HUES64 (cell line): ENCODE measurements around the gene ZGPAT.

ENCODE experiments used
- H3K27ac ChIP-seq: 2 replicates; pipeline ENCODE4 v1.7.0; 2013; ENCODE audit warnings: low read depth, low read length, inconsistent platforms
- H3K27me3 ChIP-seq: 2 replicates; pipeline ENCODE4 v1.6.1; 2013; ENCODE audit warnings: mild to moderate bottlenecking, low read length; ENCODE audit not compliant: insufficient read depth
- H3K36me3 ChIP-seq: 2 replicates; pipeline ENCODE4 v1.6.1; 2013; ENCODE audit warnings: mild to moderate bottlenecking, low read length; ENCODE audit not compliant: insufficient read depth
- H3K4me1 ChIP-seq: 2 replicates; pipeline ENCODE4 v1.6.1; 2013; ENCODE audit warnings: mild to moderate bottlenecking, low read length, moderate library complexity; ENCODE audit not compliant: insufficient read depth
- H3K4me3 ChIP-seq: 2 replicates; pipeline ENCODE4 v1.5.1; 2013; ENCODE audit warnings: mild to moderate bottlenecking, low read length, moderate library complexity
- H3K9ac ChIP-seq: 2 replicates; pipeline ENCODE4 v1.6.1; 2013; ENCODE audit warnings: mild to moderate bottlenecking, low read depth, low read length
- H3K9me3 ChIP-seq: 2 replicates; pipeline ENCODE4 v1.6.1; 2013; ENCODE audit warnings: low read depth, low read length; ENCODE audit not compliant: insufficient read depth
- WGBS: fragments of 150-250, 120-280 bp; methylation state at CpG from one replicate; pipeline ENCODE4 v1.1.7; 2013; ENCODE audit warnings: missing lambda C conversion rate; 5-methylcytosine and 5-hydroxymethylcytosine counted together

ZGPAT gene

DNA sequence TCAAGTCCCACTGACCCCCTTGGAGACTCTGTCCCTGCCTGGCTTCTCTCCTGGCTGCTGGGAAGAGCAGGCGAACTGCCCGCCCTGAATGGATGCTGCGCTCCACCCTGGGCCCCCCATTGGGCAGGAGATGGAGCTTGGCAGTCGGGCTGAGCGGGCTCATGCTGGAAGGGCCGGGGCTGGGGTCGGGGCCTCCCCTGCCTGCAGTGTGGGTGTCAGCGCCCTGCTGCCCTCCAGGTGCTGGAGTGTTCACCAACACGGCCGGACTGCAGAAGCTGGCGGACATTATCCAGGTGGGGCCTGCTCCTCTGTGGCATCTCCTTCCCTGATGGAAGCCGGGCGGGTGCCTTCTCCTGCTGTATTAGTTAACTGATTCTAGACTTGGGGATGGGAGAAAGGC lies 27.4 kb upstream of the ZGPAT start:
- peaks cover 23% of the 10 kb centered on the region for H3K36me3 ChIP-seq
- H3K9ac ChIP-seq, result no peak overlapping the region

DNA sequence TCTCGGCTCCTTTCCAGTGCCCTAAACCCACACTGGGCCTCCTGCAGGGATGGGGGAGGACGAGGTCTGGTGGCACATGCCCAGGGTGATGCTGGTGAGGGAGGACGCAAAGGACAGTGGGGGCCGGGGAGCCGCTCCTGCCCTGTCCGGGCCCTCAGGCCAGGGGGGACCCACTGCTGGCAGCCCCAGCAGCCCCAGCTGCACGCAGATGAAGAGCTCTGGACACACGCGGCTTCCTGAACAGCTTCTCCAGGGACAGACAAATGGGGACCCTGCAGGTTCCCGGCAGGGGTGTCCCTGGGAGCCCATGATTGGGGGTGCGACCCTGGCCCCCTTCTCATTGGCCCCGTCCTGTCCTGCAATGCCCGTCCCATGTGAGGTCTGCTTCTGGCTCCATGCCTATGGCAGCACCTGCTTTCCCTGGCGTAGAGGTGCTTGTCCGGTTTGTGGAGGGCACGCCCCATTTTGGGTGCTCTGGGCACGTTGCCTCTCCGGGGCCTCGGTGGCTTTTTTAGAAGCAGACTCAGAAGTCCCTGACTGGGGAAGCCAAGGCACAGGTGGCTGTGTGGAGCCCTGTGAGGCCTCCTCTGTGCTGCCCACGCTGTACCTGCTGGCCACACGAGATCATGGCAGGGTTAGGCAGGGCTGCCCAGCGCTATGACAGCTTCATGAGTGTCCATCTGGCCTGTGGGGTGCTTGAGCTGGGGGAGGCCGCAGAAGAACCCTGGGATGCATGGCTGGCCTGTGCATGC lies 26.8 kb upstream of the ZGPAT start:
- H3K4me1 ChIP-seq, result no peaks in the 10 kb centered on the region
- H3K9ac ChIP-seq, result no peak overlapping the region
- H3K27me3 ChIP-seq, result no peaks in the 10 kb centered on the region
- no peak overlapping the region for H3K27ac ChIP-seq
- H3K9me3 ChIP-seq, result no peaks in the 10 kb centered on the region
- H3K36me3 ChIP-seq, result peaks cover 19% of the 10 kb centered on the region
- H3K4me3 ChIP-seq, result no peak overlapping the region
- 95% methylated on average over 23 of the region's 23 CpGs for WGBS

More for the DNA sequence above, 27.4 kb upstream of the ZGPAT start:
- Histone ChIP-seq H3K4me3 (no peak overlapping the region), H3K4me1 (no peaks in the 10 kb centered on the region), H3K27ac (no peak overlapping the region), H3K9me3 (no peaks in the 10 kb centered on the region), H3K27me3 (no peaks in the 10 kb centered on the region)
- 96% methylated on average over 13 of the region's 13 CpGs for WGBS

GRCh38 chr20:63681609-63682142 lies 26.2 kb upstream of the ZGPAT start:
- Histone ChIP-seq H3K9me3 (no peaks in the 10 kb centered on the region), H3K27ac (no peak overlapping the region), H3K4me1 (no peaks in the 10 kb centered on the region), H3K27me3 (no peaks in the 10 kb centered on the region), H3K9ac (no peak overlapping the region), H3K36me3 (peaks cover 15% of the 10 kb centered on the region), H3K4me3 (no peak overlapping the region)
- WGBS, result 95% methylated on average over 13 of the region's 13 CpGs

GRCh38 chr20:63682384-63683139 lies 25.3 kb upstream of the ZGPAT start:
- Histone ChIP-seq H3K4me1 (no peaks in the 10 kb centered on the region), H3K36me3 (peaks cover 11% of the 10 kb centered on the region), H3K27ac (no peak overlapping the region), H3K27me3 (no peaks in the 10 kb centered on the region), H3K4me3 (no peak overlapping the region), H3K9me3 (no peaks in the 10 kb centered on the region), H3K9ac (no peak overlapping the region)
- 83% methylated on average over 22 of the region's 22 CpGs for WGBS

DNA sequence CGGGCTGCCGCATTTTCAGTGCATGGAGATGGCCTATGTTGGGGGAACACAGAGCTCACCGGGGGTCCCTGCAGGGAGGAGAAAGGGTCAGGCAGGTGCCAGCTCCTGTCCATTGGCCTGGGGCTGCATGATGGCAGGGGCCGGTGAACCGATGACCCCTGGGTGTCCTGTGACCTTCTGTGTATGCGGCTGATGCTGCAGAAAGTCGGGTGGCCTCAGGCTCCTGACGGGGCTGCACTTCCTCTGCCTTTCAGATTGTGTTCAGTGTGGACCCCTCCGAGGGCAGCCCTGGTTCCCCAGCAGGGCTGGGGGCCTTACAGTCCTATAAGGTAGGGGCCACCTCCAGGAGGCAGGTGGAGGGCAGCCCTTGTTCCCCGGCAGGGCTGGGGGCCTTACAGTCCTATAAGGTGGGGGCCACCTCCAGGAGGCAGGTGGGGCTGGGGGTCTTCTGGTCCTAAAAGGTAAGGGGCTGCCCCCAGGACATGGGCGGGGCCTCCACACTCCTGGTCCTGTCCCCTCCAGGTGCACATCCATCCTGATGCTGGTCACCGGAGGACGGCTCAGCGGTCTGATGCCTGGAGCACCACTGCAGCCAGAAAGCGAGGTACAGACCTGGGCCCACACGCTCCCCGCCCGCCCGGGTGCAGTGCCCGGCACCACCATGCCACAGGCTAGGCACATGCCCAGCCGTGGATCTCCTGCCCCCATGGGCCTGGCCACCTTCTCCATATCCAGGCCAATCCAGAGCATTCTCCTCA lies 22.4 kb upstream of the ZGPAT start:
- Histone ChIP-seq H3K4me1 (no peaks in the 10 kb centered on the region), H3K9me3 (no peaks in the 10 kb centered on the region), H3K27me3 (no peaks in the 10 kb centered on the region), H3K27ac (no peak overlapping the region), H3K4me3 (no peak overlapping the region), H3K9ac (no peak overlapping the region), H3K36me3 (0 out of 2 replicates have a peak, but pooled peaks cover 2% of the 10 kb centered on the region)
- WGBS, result 92% methylated on average over 21 of the region's 21 CpGs

- peak overlapping the region; percentile 35; the same call in 1 of the 2 replicates for H3K27ac ChIP-seq
- H3K4me3 ChIP-seq, result no peak overlapping the region
- H3K9ac ChIP-seq, result 0 out of 2 replicates have a peak overlapping the region, but pooled peaks have one; percentile 24
- WGBS, result 94% methylated on average over 24 of the region's 24 CpGs
- 0 out of 2 replicates have a peak, but pooled peaks cover 2% of the 10 kb centered on the region for H3K36me3 ChIP-seq
- no peaks in the 10 kb centered on the region for H3K27me3 ChIP-seq
- H3K4me1 ChIP-seq, result no peaks in the 10 kb centered on the region
- no peaks in the 10 kb centered on the region for H3K9me3 ChIP-seq
These were observed 21.7 kb upstream of the ZGPAT start for GRCh38 chr20:63686094-63686491.

DNA sequence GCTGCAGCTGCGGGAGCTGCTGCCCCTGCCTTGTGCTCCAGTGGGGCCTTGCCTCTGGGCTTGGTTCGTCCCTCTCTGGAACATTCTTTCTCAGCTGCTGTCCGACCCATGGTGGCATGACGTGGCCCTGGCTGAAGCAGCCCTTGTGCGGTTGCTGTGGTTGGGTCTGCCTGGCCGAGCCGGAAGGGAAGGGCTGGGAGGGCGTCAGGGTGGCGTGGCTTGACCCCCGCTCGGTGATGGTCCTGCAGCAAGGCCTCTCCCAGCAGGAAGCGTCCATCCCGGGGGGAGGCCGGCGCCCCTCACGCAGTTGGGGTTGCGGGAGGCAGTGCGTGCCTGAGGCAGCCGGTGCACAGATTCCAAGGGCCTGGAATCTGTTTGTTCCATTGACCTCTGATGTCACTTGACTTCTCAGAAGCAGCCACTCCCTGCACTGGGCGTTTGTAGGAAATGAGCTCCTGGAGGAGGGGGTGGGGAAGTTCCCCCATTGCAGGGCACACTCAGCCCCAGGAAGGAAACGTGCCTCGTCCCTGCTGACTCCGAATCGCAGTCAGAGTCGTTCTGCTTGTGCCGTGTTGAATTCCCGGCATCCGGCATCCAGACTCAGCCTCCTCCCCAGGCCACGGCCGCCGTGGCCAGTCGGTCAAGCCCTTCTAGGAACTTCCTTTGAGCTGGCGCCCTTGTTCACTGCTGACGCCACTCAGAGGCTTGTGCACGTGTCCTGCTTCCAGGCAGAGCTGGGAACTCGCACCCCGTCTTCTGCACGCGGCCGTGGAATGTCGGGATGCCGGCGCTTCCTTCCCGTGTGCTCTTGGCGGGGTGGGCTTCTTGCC lies 21.1 kb upstream of the ZGPAT start:
- Histone ChIP-seq H3K4me3 (no peak overlapping the region), H3K9ac (peak overlapping the region; percentile 30; the same call in 1 of the 2 replicates)

GRCh38 chr20:63687419-63688178 lies 20.2 kb upstream of the ZGPAT start:
- no peak overlapping the region for H3K4me3 ChIP-seq
- no peaks in the 10 kb centered on the region for H3K9me3 ChIP-seq
- no peak overlapping the region for H3K27ac ChIP-seq
- WGBS, result 96% methylated on average over 29 of the region's 29 CpGs
- H3K27me3 ChIP-seq, result no peaks in the 10 kb centered on the region
- no peaks in the 10 kb centered on the region for H3K36me3 ChIP-seq
- H3K4me1 ChIP-seq, result no peaks in the 10 kb centered on the region
- no peak overlapping the region for H3K9ac ChIP-seq

More for the DNA sequence above, 21.1 kb upstream of the ZGPAT start:
- 0 out of 2 replicates have a peak, but pooled peaks cover 2% of the 10 kb centered on the region for H3K36me3 ChIP-seq
- H3K27ac ChIP-seq, result peak overlapping the region; percentile 35; the same call in 1 of the 2 replicates
- H3K27me3 ChIP-seq, result no peaks in the 10 kb centered on the region
- no peaks in the 10 kb centered on the region for H3K4me1 ChIP-seq
- H3K9me3 ChIP-seq, result no peaks in the 10 kb centered on the region
- WGBS, result 91% methylated on average over 45 of the region's 45 CpGs

- Histone ChIP-seq H3K27me3 (no peaks in the 10 kb centered on the region), H3K4me1 (no peaks in the 10 kb centered on the region), H3K4me3 (no peak overlapping the region), H3K36me3 (no peaks in the 10 kb centered on the region), H3K9ac (no peak overlapping the region), H3K27ac (no peak overlapping the region), H3K9me3 (no peaks in the 10 kb centered on the region)
- WGBS, result 94% methylated on average over 31 of the region's 31 CpGs
These were observed 19.4 kb upstream of the ZGPAT start for GRCh38 chr20:63688228-63689045.
